ENCODE results near the gene ROR2. TPM values are rescaled to one million over a fixed set of nuclear protein-coding genes. Genes with fewer than 3 reads are reported as not detected.
A peak's percentile ranks its signal among the peaks of the same experiment; 100 is the strongest.

The ROR2 gene
- total and polyA plus RNA-seq, 2 of the 13 experiments (the other 11 are each of a cell fraction or from before 2014, with no cell fraction given) = not detected

- intact Hi-C loops (cut with micrococcal nuclease; ENCODE audit: unreplicated experiment) = no loop called here
- H4K20me1 ChIP-seq (ENCODE audit: insufficient read depth, low read length) = no peaks in the 10 kb centered on the region
- H3K4me3 ChIP-seq (replicated peaks in 1 of 3; ENCODE audit: insufficient read depth in 1 of 3, low read depth in 2 of 3, low read length in 3 of 3) = no peak overlapping the region
- POLR2A ChIA-PET = no interaction called here
- H3K4me1 ChIP-seq (ENCODE audit: insufficient read depth, low read length) = no peaks in the 10 kb centered on the region
- no peak overlapping the region for H2AFZ ChIP-seq (ENCODE audit: low read length)
- CTCF ChIA-PET (ENCODE audit: low intra/inter-chr PET ratio, low total read pairs) = no interaction called here
- ATAC-seq (no peak; the same call in 2 of the 3 replicates), FAIRE-seq (peak; percentile 26), DNase-seq (ENCODE audit: low spot score) (no peak)
- 13% methylated on average over 6 of the region's 6 CpGs for WGBS (ENCODE audit: low lambda C conversion rate)
- in situ Hi-C loops (cut with HindIII; ENCODE audit: extremely low pct_ligation_motif_present, low pct_unique_long_range_greater_than_20kb) = no loop called here
- no peak overlapping the region for H3K27ac ChIP-seq (ENCODE audit: extremely low read length, insufficient read depth, low read length)
- TF ChIP-seq STAG1 (CRISPR knock-in tag; IDR thresholded peaks at IDR 0.05) = peak; percentile 32; the same call in 1 of the 2 replicates
- peak; percentile 25; the same call in 1 of the 2 replicates for TF ChIP-seq CTCF (CRISPR knock-in tag; IDR thresholded peaks at IDR 0.05)
- TF ChIP-seq HNRNPUL1 (IDR thresholded peaks at IDR 0.05; ENCODE audit: low read depth, low read length) = no peak
- no peaks in the 10 kb centered on the region for H3K79me2 ChIP-seq (ENCODE audit: insufficient read depth, low read length)
- H3K27me3 ChIP-seq (ENCODE audit: control insufficient read depth in 1 of 2, insufficient read depth in 2 of 2, low read length in 2 of 2) = peaks cover 0 to 14% of the 10 kb centered on the region in 2 experiments; a peak in 3 of 5 replicates
- H3K9ac ChIP-seq (ENCODE audit: insufficient read depth, low read depth, low read length) = no peak overlapping the region
- no TSS peak for BruUV-seq (replicated peaks)
- no peaks in the 10 kb centered on the region for H3K36me3 ChIP-seq (replicated peaks in 1 of 2; ENCODE audit: control insufficient read depth in 1 of 2, insufficient read depth in 2 of 2, low read length in 2 of 2)
- H3K4me2 ChIP-seq (ENCODE audit: low read depth, low read length) = no peak overlapping the region
- no peaks in the 10 kb centered on the region for H3K9me3 ChIP-seq (ENCODE audit: low read length)
Observed at GRCh38 chr9:91750343-91750742, 199.7 kb downstream of the ROR2 start.

GRCh38 chr9:91746904-91747303, 203.1 kb downstream of the ROR2 start:
- WGBS (ENCODE audit: low lambda C conversion rate) = 16% methylated on average over 9 of the region's 9 CpGs
- no peaks in the 10 kb centered on the region for H3K4me1 ChIP-seq (ENCODE audit: insufficient read depth, low read length)
- no peak overlapping the region for H3K4me3 ChIP-seq (replicated peaks in 1 of 3; ENCODE audit: insufficient read depth in 1 of 3, low read depth in 2 of 3, low read length in 3 of 3)
- POLR2A ChIA-PET = no interaction called here
- H3K9ac ChIP-seq (ENCODE audit: insufficient read depth, low read depth, low read length) = no peak overlapping the region
- H3K36me3 ChIP-seq (replicated peaks in 1 of 2; ENCODE audit: control insufficient read depth in 1 of 2, insufficient read depth in 2 of 2, low read length in 2 of 2) = no peaks in the 10 kb centered on the region
- no peak overlapping the region for H2AFZ ChIP-seq (ENCODE audit: low read length)
- ATAC-seq (no peak), FAIRE-seq (no peak), DNase-seq (ENCODE audit: low spot score) (no peak)
- no peaks in the 10 kb centered on the region for H4K20me1 ChIP-seq (ENCODE audit: insufficient read depth, low read length)
- no peak overlapping the region for H3K4me2 ChIP-seq (ENCODE audit: low read depth, low read length)
- no peaks in the 10 kb centered on the region for H3K9me3 ChIP-seq (ENCODE audit: low read length)
- no peaks in the 10 kb centered on the region for H3K79me2 ChIP-seq (ENCODE audit: insufficient read depth, low read length)
- peaks cover 0 to 16% of the 10 kb centered on the region in 2 experiments; a peak in 3 of 5 replicates for H3K27me3 ChIP-seq (ENCODE audit: control insufficient read depth in 1 of 2, insufficient read depth in 2 of 2, low read length in 2 of 2)
- in situ Hi-C loops (cut with HindIII; ENCODE audit: extremely low pct_ligation_motif_present, low pct_unique_long_range_greater_than_20kb) = no loop called here
- CTCF ChIA-PET (ENCODE audit: low intra/inter-chr PET ratio, low total read pairs) = no interaction called here
- H3K27ac ChIP-seq (ENCODE audit: extremely low read length, insufficient read depth, low read length) = no peak overlapping the region
- BruUV-seq (replicated peaks) = no TSS peak
- intact Hi-C loops (cut with micrococcal nuclease; ENCODE audit: unreplicated experiment) = no loop called here
- TF ChIP-seq ZNF276 (CRISPR knock-in tag; IDR thresholded peaks at IDR 0.05; ENCODE audit: low read depth) = no peak
- TF ChIP-seq MTERF4 (CRISPR knock-in tag; IDR thresholded peaks at IDR 0.05) = no peak
- TF ChIP-seq SETDB1 (CRISPR knock-in tag; IDR thresholded peaks at IDR 0.05; ENCODE audit: borderline replicate concordance) = no peak
- TF ChIP-seq HBP1 (CRISPR knock-in tag; IDR thresholded peaks at IDR 0.05; ENCODE audit: low read depth) = no peak
- no peak for TF ChIP-seq ZSCAN9 (CRISPR knock-in tag; IDR thresholded peaks at IDR 0.05; ENCODE audit: borderline replicate concordance)
- TF ChIP-seq SRSF9 (IDR thresholded peaks at IDR 0.05; ENCODE audit: borderline replicate concordance, insufficient read depth, low read depth, low read length, poor library complexity, severe bottlenecking) = no peak
- TF ChIP-seq ZNF570 (CRISPR knock-in tag; IDR thresholded peaks at IDR 0.05; ENCODE audit: borderline replicate concordance) = no peak
- no peak for TF ChIP-seq SPEN (CRISPR knock-in tag; IDR thresholded peaks at IDR 0.05; ENCODE audit: low read depth)
- TF ChIP-seq ZNF17 (CRISPR knock-in tag; IDR thresholded peaks at IDR 0.05) = no peak
